Mesendoderm (in vitro differentiated cells): ENCODE data around the gene VWA8.
"Not testable (repeated sequence)": the region's sequence is repeated elsewhere in the genome, so short reads cannot be mapped to it uniquely, and the experiment has no call there.

Experiments
- DNase-seq: peaks from one replicate; pipeline ENCODE4 v3.0.0; 2013
- H2AK5ac ChIP-seq: 2 replicates; pipeline ENCODE4 v1.6.1; 2013; ENCODE audit warnings: low read length, inconsistent platforms
- H2BK120ac ChIP-seq: 2 replicates; pipeline ENCODE4 v1.6.1; 2013; ENCODE audit warnings: low read depth, mild to moderate bottlenecking, low read length, moderate library complexity, mixed read lengths
- H2BK15ac ChIP-seq: replicated peaks from 2 replicates; pipeline ENCODE4 v1.6.1; 2013; ENCODE audit warnings: low read depth, mild to moderate bottlenecking, moderate library complexity
- H2BK5ac ChIP-seq: 2 replicates; pipeline ENCODE4 v1.6.1; 2013; ENCODE audit warnings: low read length, inconsistent platforms
- H3K18ac ChIP-seq: 2 replicates; pipeline ENCODE4 v1.6.1; 2013; ENCODE audit warnings: mild to moderate bottlenecking, low read length, mixed read lengths
- H3K23ac ChIP-seq: one replicate; pipeline ENCODE4 v1.6.1; 2013; ENCODE audit warnings: low read length
- H3K27ac ChIP-seq: 2 replicates; pipeline ENCODE4 v1.5.1; 2013; ENCODE audit warnings: low read depth, mild to moderate bottlenecking, inconsistent platforms, low read length, moderate library complexity
- H3K27me3 ChIP-seq: 2 replicates; pipeline ENCODE4 v1.6.1; 2013; ENCODE audit warnings: low read length, control low read depth, mild to moderate bottlenecking, inconsistent platforms; ENCODE audit not compliant: insufficient read depth, poor library complexity
- H3K36me3 ChIP-seq: 2 replicates; pipeline ENCODE4 v1.6.1; 2013; ENCODE audit warnings: low read length, inconsistent platforms; ENCODE audit not compliant: control insufficient read depth, insufficient read depth
- H3K4ac ChIP-seq: one replicate; pipeline ENCODE4 v1.6.1; 2013; ENCODE audit warnings: low read depth, mild to moderate bottlenecking, low read length, moderate library complexity
- H3K4me1 ChIP-seq: 2 replicates; pipeline ENCODE4 v1.6.1; 2013; ENCODE audit warnings: low read depth, low read length, inconsistent platforms; ENCODE audit not compliant: control insufficient read depth
- H3K4me2 ChIP-seq: 2 replicates; pipeline ENCODE4 v1.6.1; 2013; ENCODE audit warnings: low read length
- H3K4me3 ChIP-seq: 2 replicates; pipeline ENCODE4 v1.5.1; 2013; ENCODE audit warnings: mild to moderate bottlenecking, low read length
- H3K56ac ChIP-seq: one replicate; pipeline ENCODE4 v1.6.1; 2013; ENCODE audit warnings: low read length
- H3K79me1 ChIP-seq: 2 replicates; pipeline ENCODE4 v1.6.1; 2013; ENCODE audit warnings: low read length, inconsistent platforms
- H3K79me2 ChIP-seq: 2 replicates; pipeline ENCODE4 v1.6.1; 2013; ENCODE audit warnings: mild to moderate bottlenecking, low read length; ENCODE audit not compliant: control insufficient read depth, insufficient read depth
- H3K9ac ChIP-seq: 2 replicates; pipeline ENCODE4 v1.6.1; 2013; ENCODE audit warnings: low read length, inconsistent platforms
- H4K5ac ChIP-seq: one replicate; pipeline ENCODE4 v1.6.1; 2013; ENCODE audit warnings: low read length
- H4K8ac ChIP-seq: one replicate; pipeline ENCODE4 v1.6.1; 2013; ENCODE audit warnings: low read depth, mild to moderate bottlenecking, control low read depth, low read length, moderate library complexity
- WGBS: extraction: QIAGEN DNeasy Blood & Tissue Kit; methylation state at CpG from one replicate; pipeline ENCODE4 v1.1.7; 2013; ENCODE audit warnings: low lambda C conversion rate, missing lambda C conversion rate; ENCODE audit not compliant: insufficient coverage; ENCODE audit errors: extremely low coverage; 5-methylcytosine and 5-hydroxymethylcytosine counted together

Gene VWA8

GRCh38 chr13:41922894-41923293, 38.0 kb downstream of the VWA8 start:
- H3K79me2 ChIP-seq, H4K5ac ChIP-seq, H2AK5ac ChIP-seq, H3K23ac ChIP-seq, H3K4me2 ChIP-seq, H3K18ac ChIP-seq, H3K4me3 ChIP-seq, H3K9ac ChIP-seq, H2BK5ac ChIP-seq, H3K36me3 ChIP-seq, H2BK15ac ChIP-seq, H4K8ac ChIP-seq, H3K4me1 ChIP-seq, DNase-seq, H3K27me3 ChIP-seq, H2BK120ac ChIP-seq, H3K4ac ChIP-seq, H3K56ac ChIP-seq, H3K27ac ChIP-seq: not testable (repeated sequence)
- H3K79me1 ChIP-seq: peaks cover 14% of the 10 kb centered on the region
- no CpG with 5 or more reads among the region's 4 CpGs for WGBS

GRCh38 chr13:41919741-41920487, 41.0 kb downstream of the VWA8 start:
- no peak overlapping the region for H3K4me3 ChIP-seq
- H3K4me2 ChIP-seq: no peak overlapping the region
- no peaks in the 10 kb centered on the region for H3K4me1 ChIP-seq
- no peak overlapping the region for H3K23ac ChIP-seq
- H2BK15ac ChIP-seq: no peak overlapping the region
- H2BK120ac ChIP-seq: no peak overlapping the region
- H3K56ac ChIP-seq: no peak overlapping the region
- H3K18ac ChIP-seq: no peak overlapping the region
- DNase-seq: no peak
- no peaks in the 10 kb centered on the region for H3K27me3 ChIP-seq
- WGBS: no CpG with 5 or more reads among the region's 5 CpGs
- H3K79me1 ChIP-seq: peaks cover 11% of the 10 kb centered on the region
- H4K8ac ChIP-seq: no peak overlapping the region
- H3K79me2 ChIP-seq: peaks cover 3% of the 10 kb centered on the region
- no peak overlapping the region for H2AK5ac ChIP-seq
- H3K27ac ChIP-seq: no peak overlapping the region
- H3K9ac ChIP-seq: no peak overlapping the region
- H3K4ac ChIP-seq: no peak overlapping the region
- no peak overlapping the region for H4K5ac ChIP-seq
- no peaks in the 10 kb centered on the region for H3K36me3 ChIP-seq
- H2BK5ac ChIP-seq: no peak overlapping the region

DNA sequence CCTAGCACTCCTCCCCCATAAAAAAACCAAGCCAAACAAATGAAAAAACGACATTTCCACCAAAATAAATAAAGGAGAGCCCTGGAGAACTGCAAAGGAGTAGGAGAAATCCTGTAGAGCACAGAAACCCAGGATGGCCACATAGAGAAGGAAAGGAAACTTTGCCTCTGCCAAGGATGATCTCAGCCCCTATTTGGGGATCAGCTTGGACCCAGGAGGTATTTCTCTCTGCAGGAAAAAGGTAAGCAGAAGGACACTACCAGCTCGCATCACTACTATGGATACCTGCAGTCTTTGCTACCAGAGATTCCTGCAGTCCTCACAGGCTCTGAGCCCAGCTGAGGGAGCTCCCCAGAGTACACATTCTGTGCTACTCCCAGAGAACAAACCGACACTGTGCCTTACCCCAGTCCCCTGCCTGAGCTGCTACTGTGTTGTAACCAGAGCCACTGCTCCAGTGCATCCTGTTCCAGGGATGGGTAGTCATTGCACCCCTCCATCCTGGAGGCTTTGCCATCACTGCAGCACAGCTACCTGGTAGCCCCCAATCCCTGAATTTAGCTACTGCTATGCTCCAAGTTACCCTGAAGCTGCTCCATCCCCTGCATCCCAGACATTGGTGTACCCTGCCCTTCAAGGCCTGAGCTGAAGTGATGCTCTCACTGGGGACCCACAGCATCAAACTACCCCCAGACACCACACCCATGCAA, 41.7 kb downstream of the VWA8 start:
- no peak overlapping the region for H4K8ac ChIP-seq
- no peak overlapping the region for H3K4me2 ChIP-seq
- H3K9ac ChIP-seq: no peak overlapping the region
- H3K27ac ChIP-seq: no peak overlapping the region
- WGBS: no CpG with 5 or more reads among the region's 3 CpGs
- peaks cover 11% of the 10 kb centered on the region for H3K79me1 ChIP-seq
- H3K23ac ChIP-seq: no peak overlapping the region
- H2AK5ac ChIP-seq: no peak overlapping the region
- no peak overlapping the region for H2BK5ac ChIP-seq
- no peak overlapping the region for H3K4ac ChIP-seq
- DNase-seq: no peak
- no peaks in the 10 kb centered on the region for H3K27me3 ChIP-seq
- no peaks in the 10 kb centered on the region for H3K36me3 ChIP-seq
- no peak overlapping the region for H3K18ac ChIP-seq
- H3K79me2 ChIP-seq: peaks cover 3% of the 10 kb centered on the region
- H4K5ac ChIP-seq: no peak overlapping the region
- no peak overlapping the region for H2BK120ac ChIP-seq
- H3K4me3 ChIP-seq: no peak overlapping the region
- no peak overlapping the region for H2BK15ac ChIP-seq
- H3K56ac ChIP-seq: no peak overlapping the region
- H3K4me1 ChIP-seq: no peaks in the 10 kb centered on the region

- no peak overlapping the region for H4K8ac ChIP-seq
- WGBS: no CpG with 5 or more reads among the region's 1 CpG
- H3K4ac ChIP-seq: no peak overlapping the region
- no peak overlapping the region for H3K4me3 ChIP-seq
- no peak overlapping the region for H4K5ac ChIP-seq
- H3K36me3 ChIP-seq: no peaks in the 10 kb centered on the region
- no peaks in the 10 kb centered on the region for H3K27me3 ChIP-seq
- H2BK5ac ChIP-seq: no peak overlapping the region
- no peaks in the 10 kb centered on the region for H3K4me1 ChIP-seq
- H2BK120ac ChIP-seq: no peak overlapping the region
- H3K27ac ChIP-seq: no peak overlapping the region
- H3K56ac ChIP-seq: no peak overlapping the region
- no peak overlapping the region for H2BK15ac ChIP-seq
- H3K23ac ChIP-seq: no peak overlapping the region
- no peak overlapping the region for H3K4me2 ChIP-seq
- H3K18ac ChIP-seq: no peak overlapping the region
- no peak overlapping the region for H2AK5ac ChIP-seq
- peaks cover 7% of the 10 kb centered on the region for H3K79me1 ChIP-seq
- no peak for DNase-seq
- no peak overlapping the region for H3K9ac ChIP-seq
- H3K79me2 ChIP-seq: no peaks in the 10 kb centered on the region
Measured at GRCh38 chr13:41917641-41918040, 43.3 kb downstream of the VWA8 start.

GRCh38 chr13:41916173-41916954, 44.5 kb downstream of the VWA8 start:
- Histone ChIP-seq H3K27ac (no peak overlapping the region), H3K18ac (no peak overlapping the region), H3K56ac (no peak overlapping the region), H3K36me3 (no peaks in the 10 kb centered on the region), H3K79me1 (peaks cover 7% of the 10 kb centered on the region), H3K4me2 (no peak overlapping the region), H3K4ac (no peak overlapping the region), H2AK5ac (no peak overlapping the region), H3K23ac (no peak overlapping the region), H3K9ac (no peak overlapping the region), H2BK120ac (no peak overlapping the region), H4K8ac (no peak overlapping the region), H2BK15ac (no peak overlapping the region), H3K79me2 (no peaks in the 10 kb centered on the region), H4K5ac (no peak overlapping the region), H3K4me1 (no peaks in the 10 kb centered on the region), H3K27me3 (no peaks in the 10 kb centered on the region), H3K4me3 (no peak overlapping the region), H2BK5ac (no peak overlapping the region)
- WGBS: no CpG with 5 or more reads among the region's 5 CpGs
- DNase-seq: no peak
